NCI-H82 treated with DMSO at 0.1 percent for 48 hours (cell line): ENCODE results near the gene DNAH14.

Source experiments
- DNase-seq: peaks from one replicate; lab custom pipeline; 2025; ENCODE audit not compliant: unreplicated experiment; lab: John Stamatoyannopoulos, UW

The DNAH14 gene

DNA sequence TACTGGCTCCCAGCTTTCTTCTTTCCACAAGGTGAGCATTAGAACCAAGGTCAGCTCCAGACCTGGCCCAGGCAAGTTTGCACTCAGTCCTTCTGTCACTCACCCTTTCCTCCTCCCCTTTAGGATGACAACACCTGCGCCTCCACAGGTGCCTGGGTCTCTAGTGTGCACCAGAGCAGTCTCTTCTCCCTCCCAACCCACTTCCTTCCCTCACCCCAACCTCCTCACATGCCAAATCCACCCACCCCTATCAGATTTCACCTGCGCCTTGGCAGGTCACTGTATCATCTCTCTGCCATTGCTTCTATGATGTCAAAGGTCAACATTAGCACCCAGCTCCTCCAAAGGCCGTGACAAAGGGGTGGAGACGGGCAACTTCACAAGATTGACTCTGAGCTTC is 460.4 kb downstream of the DNAH14 start:
- no peak for DNase-seq

DNA sequence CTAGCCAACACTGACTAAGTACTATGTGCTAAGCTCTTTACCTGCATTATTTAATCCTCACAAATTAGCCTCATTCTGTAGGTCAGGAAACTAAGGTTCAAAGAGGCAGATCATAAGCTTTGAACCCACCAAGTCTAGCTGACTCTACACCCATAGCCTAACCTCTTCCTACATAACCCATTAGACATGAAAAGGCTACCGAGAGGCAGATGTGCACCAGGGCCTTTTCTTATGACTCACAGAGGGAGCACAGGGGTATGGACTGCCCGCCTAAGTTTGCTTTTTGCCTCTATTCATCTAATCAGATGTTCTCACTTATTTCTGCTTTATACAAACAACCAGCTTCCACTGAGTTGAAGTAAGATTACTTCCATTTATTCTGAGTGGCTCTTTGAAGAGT is 466.9 kb downstream of the DNAH14 start:
- no peak for DNase-seq

DNA sequence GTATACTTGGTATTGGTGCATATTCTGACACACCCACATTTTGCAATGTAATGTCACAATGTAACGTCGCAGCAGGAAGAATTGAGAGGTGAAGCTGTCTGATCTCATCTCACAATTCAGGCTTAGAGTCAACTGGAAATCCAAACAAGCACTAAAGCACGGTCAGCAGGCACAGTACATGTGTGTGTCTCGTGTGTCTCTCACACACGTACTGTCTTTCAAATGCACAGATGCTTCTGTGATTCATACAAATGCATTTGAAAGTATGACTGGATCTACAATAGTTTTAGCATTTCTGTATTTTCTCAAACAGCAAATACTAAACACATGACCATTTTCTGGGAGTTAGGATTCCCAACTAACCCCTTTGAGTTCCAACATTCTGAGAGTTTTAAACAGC is 471.5 kb downstream of the DNAH14 start:
- DNase-seq = no peak

DNA sequence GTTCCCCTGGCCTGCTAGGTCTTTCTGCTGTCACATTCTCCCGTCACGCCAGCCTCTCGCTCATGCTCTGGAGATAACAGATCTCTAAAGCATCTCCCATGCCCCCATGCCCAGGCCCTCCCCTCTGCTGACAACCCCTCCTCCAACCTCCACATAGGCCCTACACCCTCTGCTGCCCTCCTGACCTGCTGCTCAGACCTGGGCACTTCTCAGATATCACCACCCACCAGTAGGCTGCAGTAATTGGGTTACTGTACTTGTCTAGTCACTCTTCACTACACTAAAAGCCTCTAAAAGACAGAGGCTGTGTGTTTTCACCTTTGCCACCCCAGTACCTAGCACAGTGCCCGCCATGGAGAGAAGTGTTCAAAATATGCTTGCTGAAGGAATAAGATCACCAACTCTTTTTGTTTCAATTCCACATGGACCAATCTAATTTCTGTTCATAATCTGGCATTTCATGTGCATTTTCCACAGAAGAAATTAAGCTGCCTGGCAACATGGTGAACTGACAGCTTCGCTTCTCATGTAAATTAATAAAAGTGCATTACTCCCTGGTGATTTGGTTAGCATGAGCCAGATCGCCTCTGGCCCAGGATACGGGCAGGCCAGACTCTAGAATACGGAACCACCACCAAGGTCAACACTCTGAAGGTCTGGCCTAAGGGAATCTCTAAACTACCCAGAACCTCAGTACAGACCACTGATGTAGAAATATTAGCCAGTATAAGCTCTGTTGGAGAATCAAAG is 477.7 kb downstream of the DNAH14 start:
- no peak for DNase-seq

DNA sequence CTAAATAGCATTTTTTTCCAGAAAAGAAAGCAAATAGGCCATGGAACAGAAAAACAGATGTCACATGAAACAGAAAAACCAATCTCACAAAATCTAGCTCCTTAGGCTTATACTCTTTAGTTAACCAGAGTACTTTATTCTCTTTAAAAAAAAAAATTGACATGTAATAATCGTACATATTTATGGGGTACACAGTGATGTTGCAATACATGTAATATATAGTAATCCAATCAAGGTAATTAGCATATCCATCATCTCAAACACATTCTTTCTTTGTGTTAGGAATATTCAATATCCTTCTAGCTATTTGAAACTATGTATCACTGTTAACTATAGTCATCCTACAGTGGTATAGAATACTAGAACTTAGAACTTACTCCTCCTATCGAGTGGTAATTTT is 478.3 kb downstream of the DNAH14 start:
- DNase-seq = no peak

DNA sequence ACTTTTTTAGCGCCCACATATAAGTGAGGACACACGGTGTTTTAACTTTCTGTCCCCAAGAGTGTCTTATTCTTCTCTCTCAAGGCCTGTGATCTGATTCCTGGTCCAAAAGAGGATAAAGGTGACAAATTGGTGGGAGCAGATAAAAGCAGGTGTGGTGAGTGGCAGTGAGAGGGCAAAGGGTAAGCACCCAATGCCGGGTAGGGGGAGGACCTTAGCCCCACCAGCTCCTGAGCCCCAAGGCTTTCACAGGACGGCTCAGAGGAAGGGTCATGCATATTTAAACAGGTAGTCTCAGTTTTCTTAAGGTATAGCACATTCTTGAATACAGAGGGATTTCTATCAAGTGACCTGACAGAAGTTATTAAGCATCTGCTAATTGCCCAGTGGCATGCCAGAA is 478.8 kb downstream of the DNAH14 start:
- no peak for DNase-seq

DNA sequence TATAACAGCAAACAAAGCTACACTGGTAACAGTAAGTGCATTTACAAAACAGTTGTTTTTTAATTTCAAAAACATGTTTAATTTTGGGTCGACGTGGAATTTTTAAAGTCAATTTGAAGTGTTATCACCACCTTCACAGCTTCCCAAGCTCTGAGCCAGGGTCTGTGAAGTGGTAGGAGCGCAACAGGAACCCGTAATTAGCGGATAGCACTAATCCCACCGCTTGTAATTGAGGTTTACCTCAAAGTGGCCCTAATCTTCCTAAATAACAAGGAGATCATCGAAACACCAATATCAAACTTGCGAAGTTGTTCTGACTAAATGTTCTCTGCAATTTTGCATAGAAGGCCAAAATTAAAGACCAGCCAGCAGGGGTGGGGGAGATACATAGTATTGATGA is 479.6 kb downstream of the DNAH14 start:
- peak; percentile 62 for DNase-seq

DNA sequence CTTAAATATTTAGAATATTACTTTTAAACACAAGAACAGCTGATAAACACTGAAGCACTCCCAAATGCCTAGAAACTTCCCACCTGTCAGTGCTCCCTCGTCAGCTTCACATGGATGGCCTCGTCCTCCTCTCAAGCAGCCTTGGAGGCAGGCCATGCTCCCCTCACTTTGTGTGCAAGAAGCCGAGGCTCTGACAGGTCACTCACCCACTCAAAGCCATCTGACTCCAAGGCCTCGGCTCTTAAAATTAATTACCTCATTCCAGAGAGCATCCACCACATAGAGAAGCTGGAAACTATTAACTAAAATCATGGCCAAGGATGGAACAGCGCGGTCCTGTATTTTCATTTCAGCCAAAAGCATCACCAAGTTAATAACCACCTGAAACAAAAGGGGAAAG is 480.6 kb downstream of the DNAH14 start:
- no peak for DNase-seq

DNA sequence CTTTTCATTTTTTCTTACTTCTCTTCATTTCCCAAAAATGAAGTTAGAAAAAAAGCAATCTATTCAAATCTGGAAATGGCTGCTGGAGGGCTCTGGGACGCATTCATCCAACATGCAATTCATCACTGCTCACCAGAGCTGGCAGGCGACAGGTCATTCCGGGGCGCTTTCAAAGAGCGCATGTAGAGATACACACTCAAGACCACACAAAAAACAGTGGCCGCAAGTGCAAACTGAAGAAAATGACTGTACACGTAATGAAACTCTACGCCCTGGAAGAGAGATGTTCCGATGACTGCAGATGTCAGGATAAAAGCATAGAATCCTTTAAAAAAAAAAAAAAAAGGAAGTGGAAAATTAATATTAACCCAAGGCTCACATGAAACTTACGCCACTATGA is 482.8 kb downstream of the DNAH14 start:
- DNase-seq = no peak

DNA sequence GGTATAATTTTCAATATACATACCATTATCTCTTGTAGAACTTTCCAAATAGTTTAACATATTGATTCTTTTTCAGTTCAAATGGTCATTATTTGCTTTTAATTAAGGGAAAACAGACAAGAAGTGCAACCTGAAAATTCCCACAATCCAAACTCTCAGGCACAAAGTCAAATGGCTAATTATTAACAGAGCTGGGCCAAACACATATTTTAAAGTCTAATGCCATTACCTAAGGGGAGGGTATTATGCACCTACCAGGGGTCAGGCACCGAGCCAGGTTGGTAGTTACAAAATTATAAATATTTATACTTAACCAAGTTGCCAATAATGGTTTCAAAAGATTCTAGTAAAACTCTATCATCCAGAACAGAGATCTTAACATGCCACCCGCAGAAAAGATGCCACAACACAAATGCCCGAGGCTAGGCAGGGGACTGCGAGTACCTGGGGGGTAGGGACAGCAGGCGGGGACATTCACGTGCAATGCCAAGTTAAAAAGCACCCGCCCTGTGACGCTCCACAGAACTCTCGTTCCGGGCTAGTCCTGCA is 483.4 kb downstream of the DNAH14 start:
- DNase-seq = no peak

DNA sequence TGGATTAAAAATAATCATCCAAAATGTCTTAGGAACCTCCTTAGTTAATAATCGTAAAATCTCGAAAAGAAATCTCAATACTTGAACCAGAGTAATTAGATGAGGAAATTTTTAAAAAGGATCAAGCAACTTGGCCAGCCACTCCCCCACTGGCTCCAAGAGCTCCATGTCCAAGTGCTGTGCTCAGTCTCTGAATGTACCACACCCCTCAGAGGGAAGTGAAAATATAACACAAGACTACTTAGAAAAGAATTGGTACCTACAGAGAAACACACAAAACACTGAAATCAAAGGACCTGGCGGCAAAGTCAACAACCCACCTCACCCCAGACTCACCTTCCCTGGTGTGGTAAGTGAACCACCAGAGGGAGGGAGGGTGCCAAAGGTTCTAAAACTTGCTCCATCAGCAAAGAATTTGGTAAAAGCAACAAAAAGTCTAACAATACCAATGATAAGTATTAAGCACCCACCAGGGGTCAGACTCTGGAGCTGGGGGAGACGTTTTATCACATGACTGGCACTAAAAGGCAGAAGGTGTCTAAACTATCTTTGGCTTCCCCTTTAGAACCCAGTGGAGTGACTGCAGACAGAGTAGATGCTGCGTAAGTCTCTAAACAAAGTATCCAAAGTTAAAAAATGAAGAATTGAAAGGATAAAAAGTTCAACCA is 484.4 kb downstream of the DNAH14 start:
- DNase-seq = no peak

DNA sequence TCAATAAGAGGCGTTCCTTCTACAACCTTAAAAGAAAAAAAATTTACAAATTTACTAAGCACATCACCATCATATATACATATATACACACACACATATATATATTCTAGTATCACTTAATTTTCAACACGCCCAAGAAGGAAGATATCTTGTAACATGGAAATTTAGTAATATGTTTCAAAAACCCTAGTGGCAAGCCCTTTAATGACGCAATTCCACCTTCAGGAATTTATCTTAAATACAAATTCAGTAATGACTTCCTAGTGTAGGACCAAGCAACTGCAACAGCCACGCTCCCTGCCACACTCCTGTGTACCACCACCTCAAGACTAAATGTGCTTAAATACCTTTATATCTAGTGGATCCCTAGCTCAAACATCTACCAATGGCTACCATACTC is 485.8 kb downstream of the DNAH14 start:
- no peak for DNase-seq

DNA sequence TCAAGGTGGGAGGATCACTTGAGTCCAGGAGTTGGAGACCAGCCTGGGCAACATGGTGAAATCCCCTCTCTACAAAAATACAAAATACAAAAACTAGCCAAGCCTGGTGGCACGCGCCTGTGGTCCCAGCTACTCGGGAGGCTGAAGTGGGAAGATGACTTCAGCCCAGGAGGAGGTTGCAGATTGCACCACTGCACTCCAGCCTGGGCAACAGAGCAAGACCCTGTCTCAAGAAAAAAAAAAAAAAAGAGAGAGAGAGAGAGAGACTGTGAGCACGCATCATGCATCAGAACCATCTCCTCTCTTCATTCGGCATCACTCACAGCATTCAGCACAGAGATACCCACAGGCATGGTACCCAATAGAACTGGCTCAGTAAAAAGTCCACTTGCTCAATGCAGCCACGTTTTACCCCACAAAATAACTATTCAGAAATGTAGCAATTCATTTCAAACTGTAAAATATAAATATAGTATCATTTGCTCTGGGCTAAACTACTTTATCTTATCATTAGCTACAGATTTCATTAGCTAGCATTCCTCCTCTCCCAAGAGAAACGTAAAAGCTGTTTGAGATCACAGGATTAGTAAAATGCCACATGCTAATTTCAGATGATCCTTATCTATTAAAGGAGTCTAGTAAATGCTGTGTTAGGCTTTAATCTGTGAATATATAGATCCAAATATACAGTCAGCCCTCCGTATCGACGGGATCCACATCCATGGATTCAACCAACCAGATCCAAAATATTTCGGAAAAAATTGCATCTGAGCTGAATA is 486.7 kb downstream of the DNAH14 start:
- DNase-seq = no peak

DNA sequence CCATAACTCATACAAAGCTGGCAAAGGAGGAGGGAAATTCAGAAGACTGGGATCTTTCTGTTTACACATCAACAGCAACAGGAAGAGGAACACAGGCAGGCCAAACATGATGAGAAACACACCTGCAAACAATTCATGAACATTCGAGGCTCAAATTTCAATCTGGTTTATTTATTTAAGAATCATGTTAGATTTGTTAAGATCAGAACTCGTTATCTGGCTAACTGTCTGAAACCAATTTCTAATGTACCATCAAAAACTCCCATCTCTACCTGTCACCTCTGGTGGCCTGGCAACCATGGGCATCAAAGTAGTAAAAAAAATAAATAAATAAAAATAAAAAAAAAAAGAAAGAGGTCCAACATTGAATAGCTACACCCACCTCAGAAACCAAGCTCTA is 488.6 kb downstream of the DNAH14 start:
- DNase-seq = no peak

DNA sequence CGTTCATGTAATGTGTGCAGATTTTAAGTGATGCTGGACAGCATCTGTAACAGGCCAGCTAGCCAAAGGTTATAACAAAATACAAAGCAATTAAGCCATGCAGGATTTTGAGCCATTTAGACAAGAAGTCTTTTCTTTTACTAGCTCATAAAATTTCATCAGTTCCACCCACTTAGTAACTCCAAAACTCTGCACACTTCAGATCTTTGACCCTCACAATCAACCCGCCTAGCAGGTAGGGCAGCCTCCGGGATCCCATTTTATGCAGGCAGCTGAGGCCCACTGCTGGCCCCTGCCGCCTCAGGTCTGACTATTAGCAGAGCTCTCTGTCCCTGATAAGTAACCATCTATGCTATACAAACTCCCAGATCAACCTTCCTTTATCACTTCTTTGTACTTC is 489.1 kb downstream of the DNAH14 start:
- DNase-seq = no peak

DNA sequence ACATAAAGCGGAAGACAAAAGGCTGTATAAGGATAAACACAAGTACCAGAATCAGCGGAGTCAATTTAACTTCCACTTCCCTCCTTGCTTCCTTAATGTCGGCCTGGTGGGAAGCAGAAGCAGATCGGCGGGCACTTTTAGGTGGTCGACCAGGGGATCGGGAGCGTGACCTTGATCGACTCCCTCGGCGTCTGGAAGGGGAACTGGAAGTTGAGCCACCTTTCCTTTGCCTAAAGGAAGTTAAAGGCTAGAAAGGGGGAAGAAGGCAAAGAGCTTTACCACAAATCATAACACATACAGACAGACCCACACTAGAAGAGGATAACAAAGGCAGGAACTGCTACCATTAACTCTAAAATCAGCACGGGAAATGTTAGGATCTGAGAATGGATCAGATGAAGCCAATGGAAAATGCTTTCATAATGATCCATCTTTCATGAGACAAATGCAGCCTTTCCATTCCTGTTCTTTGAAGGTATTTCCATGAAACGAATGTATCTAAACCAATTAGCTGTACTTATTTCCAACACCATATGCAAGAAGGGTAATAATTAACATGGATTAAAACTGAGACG is 492.6 kb downstream of the DNAH14 start:
- no peak for DNase-seq

DNA sequence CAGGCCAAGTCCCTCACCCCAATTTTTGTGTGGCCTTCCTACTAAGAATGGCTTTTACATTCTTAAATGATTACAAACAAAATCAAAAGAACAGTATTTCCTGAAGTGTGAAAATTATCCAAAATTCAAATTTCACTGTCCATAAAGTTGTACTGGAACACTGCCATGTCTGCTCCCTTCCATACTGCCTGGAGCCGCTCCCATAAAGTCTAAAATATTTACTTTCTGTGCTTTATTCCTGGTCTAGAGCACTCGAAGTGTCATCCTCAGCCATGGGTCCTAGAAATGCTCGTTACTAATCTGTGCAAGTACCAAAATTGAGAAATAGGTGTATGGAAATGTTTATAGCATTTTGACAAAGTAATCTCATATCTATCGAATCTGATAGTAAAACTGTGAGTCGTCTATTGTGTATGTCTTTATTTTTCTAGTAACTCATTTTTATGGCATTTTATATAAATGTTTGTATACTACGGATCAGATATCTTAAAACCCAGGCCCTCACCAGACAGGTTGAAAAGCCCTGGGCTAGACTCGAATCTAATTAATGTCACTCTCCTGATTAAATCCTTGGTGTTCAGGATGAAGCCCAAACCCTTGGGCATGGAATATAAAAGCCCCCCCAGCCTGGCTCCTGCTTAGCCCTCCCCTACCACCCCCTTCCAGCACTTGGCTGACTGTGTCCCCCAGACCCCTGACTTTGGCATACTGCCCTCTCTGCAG is 493.5 kb downstream of the DNAH14 start:
- DNase-seq = peak; percentile 84

DNA sequence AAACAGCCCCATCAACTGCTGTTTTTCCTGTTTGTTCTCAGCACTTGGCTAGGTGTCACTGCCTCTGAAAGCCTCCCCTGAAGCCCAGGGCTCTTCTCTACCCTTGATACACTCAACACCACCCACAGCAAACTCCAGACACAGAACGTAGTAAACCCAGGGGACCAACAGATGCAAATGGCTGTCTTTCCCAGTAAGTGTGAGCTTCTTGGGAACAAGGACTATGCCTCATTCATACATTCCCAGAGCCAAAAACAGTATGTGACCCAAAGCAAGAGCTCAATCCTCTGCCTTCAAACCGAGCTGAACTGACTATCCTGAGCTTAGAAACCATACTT is 494.0 kb downstream of the DNAH14 start:
- DNase-seq = peak; percentile 72

DNA sequence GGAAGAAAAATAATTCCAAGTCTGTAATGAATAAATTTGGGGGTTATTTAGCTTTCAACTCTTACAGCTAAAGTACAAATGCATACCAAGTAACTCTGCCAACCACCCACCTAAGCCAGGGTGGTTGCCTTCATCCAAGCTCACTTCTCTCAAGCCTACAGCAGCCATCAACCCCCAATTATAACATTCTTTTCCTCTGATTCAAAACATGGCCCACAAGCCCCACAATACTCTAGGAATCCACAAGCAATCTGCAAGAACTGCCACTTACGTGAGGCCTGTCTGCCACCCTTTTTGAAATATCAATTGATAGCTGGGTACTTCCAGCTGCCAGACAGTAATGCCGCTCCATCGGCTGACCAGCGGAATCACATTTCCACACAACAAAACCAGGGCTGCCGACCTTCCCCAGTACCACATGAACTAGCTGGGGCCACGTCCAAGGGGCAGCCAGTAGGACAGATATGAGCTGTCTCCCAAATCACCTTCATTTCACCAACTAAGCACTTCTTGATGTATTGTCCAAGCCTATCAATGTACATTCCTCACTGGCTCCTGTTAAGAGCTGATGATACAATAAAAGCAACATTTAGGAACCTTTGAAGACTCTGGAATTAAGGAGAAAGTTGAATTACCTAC is 495.2 kb downstream of the DNAH14 start:
- DNase-seq = no peak

DNA sequence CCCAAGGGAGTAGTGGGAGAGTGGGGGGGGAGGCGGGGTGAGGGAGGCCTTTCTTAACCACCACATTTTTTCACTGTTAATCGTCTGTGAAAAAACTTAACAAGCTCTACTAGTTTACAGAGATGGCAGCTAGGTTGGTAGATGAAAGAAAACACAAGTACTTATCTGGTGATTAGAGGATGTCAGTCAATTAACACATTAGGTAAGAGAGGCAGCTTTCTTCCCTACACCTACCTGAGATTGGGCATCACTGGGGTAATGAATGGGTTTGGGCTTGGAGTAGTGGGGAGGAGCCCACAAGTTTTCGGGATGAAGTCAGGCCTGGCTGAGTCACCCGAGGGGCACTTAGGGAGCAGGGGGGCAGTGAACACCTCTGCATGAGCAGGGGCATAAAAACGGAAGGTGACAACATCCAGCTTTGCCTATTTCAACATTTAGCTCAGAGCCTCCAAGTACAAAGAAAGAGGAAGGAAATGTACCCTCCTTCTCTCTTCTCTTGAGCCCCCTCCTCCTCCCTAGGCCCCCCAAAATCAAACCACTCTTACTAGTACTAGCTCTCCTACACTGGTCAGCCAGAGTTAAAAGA is 495.8 kb downstream of the DNAH14 start:
- DNase-seq = peak; percentile 5
